OCI-LY1 (cell line): ENCODE measurements around the gene MYL3.
A peak's percentile ranks its signal among the peaks of the same experiment; 100 is the strongest.

Source experiments
- H2AFZ ChIP-seq: fragments of 200-600 bp; sonication (generic), shearing (Covaris generic); 2 replicates; pipeline ENCODE4 v1.6.0; 2014; ENCODE audit warnings: antibody characterized with exemption, mild to moderate bottlenecking, low read length
- H3F3A ChIP-seq: fragments of 200-600 bp; sonication (generic), shearing (Covaris generic); 2 replicates; pipeline ENCODE4 v1.6.0; 2014; ENCODE audit warnings: mild to moderate bottlenecking, antibody characterized with exemption, low read length, moderate library complexity; ENCODE audit not compliant: insufficient read depth
- H3K27ac ChIP-seq: fragments of 200-600 bp; sonication (generic); 2 replicates; pipeline ENCODE4 v1.5.1; 2014; ENCODE audit warnings: low read length, mixed run types, mild to moderate bottlenecking, low read depth; ENCODE audit not compliant: poor library complexity, severe bottlenecking
- H3K27me3 ChIP-seq: fragments of 200-600 bp; sonication (generic); 2 replicates; pipeline ENCODE4 v1.6.0; 2014; ENCODE audit warnings: antibody characterized with exemption, mild to moderate bottlenecking, low read length, moderate library complexity; ENCODE audit not compliant: insufficient read depth
- H3K36me3 ChIP-seq: fragments of 200-600 bp; sonication (generic); 2 replicates; pipeline ENCODE4 v1.6.1; 2014; ENCODE audit warnings: mild to moderate bottlenecking, antibody characterized with exemption, low read length, moderate library complexity, mixed read lengths; ENCODE audit not compliant: insufficient read depth
- H3K4me1 ChIP-seq: fragments of 200-600 bp; sonication (generic); 2 replicates; pipeline ENCODE4 v1.5.1; 2014; ENCODE audit warnings: mild to moderate bottlenecking, low read length, moderate library complexity; ENCODE audit not compliant: insufficient read depth, severe bottlenecking
- H3K4me2 ChIP-seq: fragments of 200-600 bp; sonication (generic), shearing (Covaris generic); 2 replicates; pipeline ENCODE4 v1.6.1; 2014; ENCODE audit warnings: low read length
- H3K4me3 ChIP-seq: fragments of 200-600 bp; sonication (generic); 2 replicates; pipeline ENCODE4 v1.5.1; 2014; ENCODE audit warnings: low read length, low read depth, mild to moderate bottlenecking, mixed read lengths; ENCODE audit not compliant: poor library complexity, severe bottlenecking
- H3K79me2 ChIP-seq: fragments of 200-600 bp; shearing (Covaris generic); 2 replicates; pipeline ENCODE4 v1.6.1; 2016; ENCODE audit warnings: mixed run types, low read length, mixed read lengths; ENCODE audit not compliant: insufficient read depth
- H3K9ac ChIP-seq: fragments of 200-600 bp; sonication (generic), shearing (Covaris generic); 2 replicates; pipeline ENCODE4 v1.6.1; 2014; ENCODE audit warnings: mild to moderate bottlenecking, low read length, mixed read lengths
- H3K9me2 ChIP-seq: fragments of 200-600 bp; sonication (generic), shearing (Covaris generic); 2 replicates; pipeline ENCODE4 v1.6.1; 2014; ENCODE audit warnings: low read depth, mild to moderate bottlenecking, low read length, mixed read lengths
- H3K9me3 ChIP-seq: fragments of 200-600 bp; shearing (Covaris generic); 2 replicates; pipeline ENCODE4 v1.6.1; 2014; ENCODE audit warnings: low read length, mixed read lengths
- H4K20me1 ChIP-seq: fragments of 200-600 bp; sonication (generic), shearing (Covaris generic); 2 replicates; pipeline ENCODE4 v1.6.0; 2016; ENCODE audit warnings: mild to moderate bottlenecking, low read length; ENCODE audit not compliant: insufficient read depth
- EZH2 ChIP-seq: fragments of 200-600 bp; sonication (generic), shearing (Covaris generic); IDR thresholded peaks from 2 replicates; pipeline ENCODE4 v1.8.0; 2017; ENCODE audit warnings: borderline replicate concordance, mixed run types, mild to moderate bottlenecking, antibody characterized with exemption, low read length, moderate library complexity, mixed read lengths
- TF ChIP-seq, protein P1 (sequence below): fragments of 200-600 bp; sonication (generic), shearing (Covaris generic); IDR thresholded peaks from 2 replicates; pipeline ENCODE4 v1.5.1; 2017; ENCODE audit warnings: mild to moderate bottlenecking, antibody characterized with exemption, low read length, moderate library complexity, mixed read lengths

Gene MYL3

GRCh38 chr3:46892285-46893145 lies 29.3 kb upstream of the MYL3 start:
- Histone ChIP-seq H3K4me1 (no peaks in the 10 kb centered on the region), H3K27me3 (peaks cover 2% of the 10 kb centered on the region; the same call in 1 of the 2 replicates), H4K20me1 (no peaks in the 10 kb centered on the region), H3K79me2 (no peaks in the 10 kb centered on the region), H2AFZ (no peak overlapping the region), H3K9me3 (no peaks in the 10 kb centered on the region), H3K36me3 (no peaks in the 10 kb centered on the region), H3K9ac (no peak overlapping the region), H3K4me2 (peak overlapping the region; percentile 26; the same call in 1 of the 2 replicates), H3K4me3 (peak overlapping the region; percentile 38), H3K9me2 (no peaks in the 10 kb centered on the region), H3K27ac (no peak overlapping the region), H3F3A (no peaks in the 10 kb centered on the region)
- TF ChIP-seq, protein P1, sequence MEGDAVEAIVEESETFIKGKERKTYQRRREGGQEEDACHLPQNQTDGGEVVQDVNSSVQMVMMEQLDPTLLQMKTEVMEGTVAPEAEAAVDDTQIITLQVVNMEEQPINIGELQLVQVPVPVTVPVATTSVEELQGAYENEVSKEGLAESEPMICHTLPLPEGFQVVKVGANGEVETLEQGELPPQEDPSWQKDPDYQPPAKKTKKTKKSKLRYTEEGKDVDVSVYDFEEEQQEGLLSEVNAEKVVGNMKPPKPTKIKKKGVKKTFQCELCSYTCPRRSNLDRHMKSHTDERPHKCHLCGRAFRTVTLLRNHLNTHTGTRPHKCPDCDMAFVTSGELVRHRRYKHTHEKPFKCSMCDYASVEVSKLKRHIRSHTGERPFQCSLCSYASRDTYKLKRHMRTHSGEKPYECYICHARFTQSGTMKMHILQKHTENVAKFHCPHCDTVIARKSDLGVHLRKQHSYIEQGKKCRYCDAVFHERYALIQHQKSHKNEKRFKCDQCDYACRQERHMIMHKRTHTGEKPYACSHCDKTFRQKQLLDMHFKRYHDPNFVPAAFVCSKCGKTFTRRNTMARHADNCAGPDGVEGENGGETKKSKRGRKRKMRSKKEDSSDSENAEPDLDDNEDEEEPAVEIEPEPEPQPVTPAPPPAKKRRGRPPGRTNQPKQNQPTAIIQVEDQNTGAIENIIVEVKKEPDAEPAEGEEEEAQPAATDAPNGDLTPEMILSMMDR = no peak
- TF ChIP-seq EZH2 = no peak

DNA sequence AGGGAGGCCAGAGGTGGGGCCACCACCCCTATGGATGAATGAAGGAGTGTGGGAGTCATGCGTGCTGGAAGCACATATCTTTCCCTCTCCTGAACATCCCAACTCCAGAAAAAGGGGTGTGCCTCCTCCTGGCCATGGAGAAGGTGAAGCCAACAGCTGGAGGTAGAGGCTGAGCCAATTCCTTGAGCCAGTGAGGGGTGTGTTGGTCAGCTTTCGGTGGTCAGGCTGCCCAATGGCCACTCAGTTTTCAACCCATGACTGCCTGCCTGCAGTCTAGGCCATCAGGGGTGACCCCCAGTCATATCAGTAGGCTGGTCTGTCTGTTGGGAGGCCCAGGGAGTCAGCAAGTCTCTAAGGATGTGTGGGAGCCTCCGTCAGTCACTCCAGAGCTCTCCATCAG lies 27.9 kb upstream of the MYL3 start:
- Histone ChIP-seq H3K9me3 (no peaks in the 10 kb centered on the region), H3K9me2 (no peaks in the 10 kb centered on the region), H2AFZ (no peak overlapping the region), H3K27ac (no peak overlapping the region), H3K27me3 (peaks cover 2% of the 10 kb centered on the region; the same call in 1 of the 2 replicates), H3K36me3 (no peaks in the 10 kb centered on the region), H3K4me1 (no peaks in the 10 kb centered on the region), H3K4me2 (no peak overlapping the region), H3K79me2 (no peaks in the 10 kb centered on the region), H3F3A (no peaks in the 10 kb centered on the region), H3K9ac (no peak overlapping the region), H4K20me1 (no peaks in the 10 kb centered on the region), H3K4me3 (no peak overlapping the region)
- TF ChIP-seq EZH2 = no peak
- TF ChIP-seq, protein P1 = no peak

DNA sequence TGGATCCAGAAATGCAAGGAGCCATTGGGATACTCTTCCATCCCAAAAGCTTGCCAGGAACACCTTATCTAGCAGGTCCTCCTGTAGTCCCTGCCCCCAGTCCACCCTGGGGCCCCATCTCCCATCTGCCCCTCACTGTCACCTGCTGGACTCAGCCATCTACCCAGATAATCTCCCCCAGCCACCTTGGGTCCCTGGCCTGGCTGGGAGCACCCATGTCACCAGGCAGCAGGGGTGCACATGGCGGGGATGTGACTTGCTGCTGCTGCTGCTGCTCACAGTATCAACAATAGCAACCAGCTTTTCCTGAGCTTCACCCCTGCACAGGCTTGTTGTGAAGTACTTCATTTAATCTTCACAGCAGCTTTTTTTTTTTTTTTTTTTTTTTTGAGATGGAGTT lies 26.9 kb upstream of the MYL3 start:
- H3K9ac ChIP-seq = no peak overlapping the region
- TF ChIP-seq EZH2 = no peak
- TF ChIP-seq, protein P1 = no peak

More for the DNA sequence above, 26.9 kb upstream of the MYL3 start:
- no peak overlapping the region for H3K4me2 ChIP-seq
- H3F3A ChIP-seq = no peaks in the 10 kb centered on the region
- H3K79me2 ChIP-seq = no peaks in the 10 kb centered on the region
- H3K9me3 ChIP-seq = no peaks in the 10 kb centered on the region
- H3K4me1 ChIP-seq = no peaks in the 10 kb centered on the region
- peaks cover 2% of the 10 kb centered on the region; the same call in 1 of the 2 replicates for H3K27me3 ChIP-seq
- H3K4me3 ChIP-seq = no peak overlapping the region
- H4K20me1 ChIP-seq = no peaks in the 10 kb centered on the region
- no peak overlapping the region for H2AFZ ChIP-seq
- no peaks in the 10 kb centered on the region for H3K9me2 ChIP-seq
- H3K36me3 ChIP-seq = no peaks in the 10 kb centered on the region
- H3K27ac ChIP-seq = no peak overlapping the region
